ENCODE measurements around the gene ARMH3. TPM values are rescaled to one million over a fixed set of nuclear protein-coding genes. Genes with fewer than 3 reads are reported as not detected.

Gene ARMH3
- total and polyA plus RNA-seq, 4 donors: 14.7 to 23.7 (median 20.6) TPM

DNA sequence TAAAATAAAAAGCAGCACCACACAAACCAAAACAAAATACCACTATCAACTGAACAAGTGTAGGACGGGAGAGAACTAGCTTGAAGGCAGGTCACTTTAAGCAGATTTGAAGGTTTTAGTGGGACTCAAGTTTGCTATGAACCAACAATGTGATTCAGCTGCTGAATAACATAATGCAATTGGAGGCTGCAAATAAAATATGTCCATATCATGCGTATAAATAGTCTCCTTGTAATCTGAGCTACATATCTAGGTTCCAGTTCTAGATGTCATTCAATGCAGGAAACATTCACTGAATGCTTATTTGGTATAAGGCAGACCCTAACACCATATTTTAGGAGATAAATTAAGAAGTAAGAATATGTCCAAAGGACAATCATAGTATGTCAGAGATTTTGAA, 130.9 kb downstream of the ARMH3 start:
- no peak for ATAC-seq (ENCODE audit: insufficient read depth, low FRiP score)
- DNase-seq: no peak
- Histone ChIP-seq H3K27ac (ENCODE audit: low read depth in 1 of 2, low read length in 1 of 2) (no peak overlapping the region), H3K4me3 (no peak overlapping the region), H3K9ac (ENCODE audit: insufficient read depth in 1 of 2, low read length in 2 of 2) (no peak overlapping the region), H3K36me3 (ENCODE audit: control insufficient read depth in 4 of 4, insufficient read depth in 4 of 4, low read length in 4 of 4) (peaks cover 0 to 5% (median 1%) of the 10 kb centered on the region in 4 donors), H3K27me3 (ENCODE audit: control insufficient read depth in 3 of 3, insufficient read depth in 3 of 3, low read length in 2 of 3) (no peaks in the 10 kb centered on the region), H3K4me1 (ENCODE audit: control insufficient read depth in 5 of 5, insufficient read depth in 5 of 5, low read length in 5 of 5) (no peaks in the 10 kb centered on the region), H3K9me3 (ENCODE audit: control insufficient read depth in 4 of 4, insufficient read depth in 3 of 4, low read length in 3 of 4) (no peaks in the 10 kb centered on the region)
- 99% methylated on average over 2 of the region's 2 CpGs for WGBS, 2 donors
- TF ChIP-seq, protein P1, sequence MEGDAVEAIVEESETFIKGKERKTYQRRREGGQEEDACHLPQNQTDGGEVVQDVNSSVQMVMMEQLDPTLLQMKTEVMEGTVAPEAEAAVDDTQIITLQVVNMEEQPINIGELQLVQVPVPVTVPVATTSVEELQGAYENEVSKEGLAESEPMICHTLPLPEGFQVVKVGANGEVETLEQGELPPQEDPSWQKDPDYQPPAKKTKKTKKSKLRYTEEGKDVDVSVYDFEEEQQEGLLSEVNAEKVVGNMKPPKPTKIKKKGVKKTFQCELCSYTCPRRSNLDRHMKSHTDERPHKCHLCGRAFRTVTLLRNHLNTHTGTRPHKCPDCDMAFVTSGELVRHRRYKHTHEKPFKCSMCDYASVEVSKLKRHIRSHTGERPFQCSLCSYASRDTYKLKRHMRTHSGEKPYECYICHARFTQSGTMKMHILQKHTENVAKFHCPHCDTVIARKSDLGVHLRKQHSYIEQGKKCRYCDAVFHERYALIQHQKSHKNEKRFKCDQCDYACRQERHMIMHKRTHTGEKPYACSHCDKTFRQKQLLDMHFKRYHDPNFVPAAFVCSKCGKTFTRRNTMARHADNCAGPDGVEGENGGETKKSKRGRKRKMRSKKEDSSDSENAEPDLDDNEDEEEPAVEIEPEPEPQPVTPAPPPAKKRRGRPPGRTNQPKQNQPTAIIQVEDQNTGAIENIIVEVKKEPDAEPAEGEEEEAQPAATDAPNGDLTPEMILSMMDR (IDR thresholded peaks at IDR 0.05; ENCODE audit: control extremely low read depth, extremely low read depth): no peak

DNA sequence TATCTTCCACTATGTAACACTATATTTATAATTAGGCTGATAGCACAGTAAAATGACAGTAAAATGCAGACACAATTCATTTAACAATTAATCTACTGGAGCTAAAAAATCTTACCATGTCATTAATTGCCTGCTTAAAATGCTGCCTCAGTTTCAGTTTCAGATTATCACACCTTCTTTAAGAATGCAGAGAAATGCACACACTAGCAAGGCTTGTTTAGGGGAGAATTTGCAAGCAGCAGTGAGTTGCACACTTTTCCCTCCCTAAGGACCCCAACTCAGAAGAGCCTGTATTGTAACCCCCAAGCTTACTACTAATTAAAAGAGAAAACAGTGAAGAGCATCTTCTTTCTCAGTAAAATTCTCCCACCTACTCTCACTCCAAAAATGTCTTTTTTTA, 132.7 kb downstream of the ARMH3 start:
- H3K4me1 ChIP-seq (ENCODE audit: control insufficient read depth in 5 of 5, insufficient read depth in 5 of 5, low read length in 5 of 5): peaks cover 0 to 4% (median 0%) of the 10 kb centered on the region in 5 donors
- TF ChIP-seq, protein P1 (IDR thresholded peaks at IDR 0.05; ENCODE audit: control extremely low read depth, extremely low read depth): no peak
- no peak overlapping the region for H3K27ac ChIP-seq (ENCODE audit: low read depth in 1 of 2, low read length in 1 of 2)
- H3K9me3 ChIP-seq (ENCODE audit: control insufficient read depth in 4 of 4, insufficient read depth in 3 of 4, low read length in 3 of 4): no peaks in the 10 kb centered on the region
- no peak for ATAC-seq (ENCODE audit: insufficient read depth, low FRiP score)
- no peaks in the 10 kb centered on the region for H3K27me3 ChIP-seq (ENCODE audit: control insufficient read depth in 3 of 3, insufficient read depth in 3 of 3, low read length in 2 of 3)
- DNase-seq: no peak
- no peak overlapping the region for H3K9ac ChIP-seq (ENCODE audit: insufficient read depth in 1 of 2, low read length in 2 of 2)
- H3K36me3 ChIP-seq (ENCODE audit: control insufficient read depth in 4 of 4, insufficient read depth in 4 of 4, low read length in 4 of 4): peaks cover 0 to 4% (median under 1%) of the 10 kb centered on the region in 4 donors
- H3K4me3 ChIP-seq: no peak overlapping the region

DNA sequence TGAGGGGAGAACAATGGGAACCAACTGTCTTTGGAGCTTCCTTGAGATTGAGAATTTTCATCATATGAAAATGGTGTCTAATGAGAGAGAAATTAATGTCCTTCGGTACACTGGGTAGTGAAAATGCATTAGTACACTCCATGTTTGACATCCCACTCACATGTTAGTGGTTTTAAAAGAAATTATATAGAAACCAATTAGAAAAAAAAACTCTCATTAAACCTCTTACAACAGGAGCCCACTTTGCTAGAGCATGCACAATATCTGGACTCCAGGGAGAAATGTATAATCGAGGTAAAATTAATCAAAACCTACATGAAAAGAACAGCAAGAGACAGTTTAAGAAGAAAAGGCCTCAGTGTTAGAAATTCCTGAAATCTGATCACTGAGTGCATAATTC, 133.1 kb downstream of the ARMH3 start:
- ATAC-seq (ENCODE audit: insufficient read depth, low FRiP score) (no peak), DNase-seq (no peak)
- H3K4me3 ChIP-seq: no peak overlapping the region
- H3K4me1 ChIP-seq (ENCODE audit: control insufficient read depth in 5 of 5, insufficient read depth in 5 of 5, low read length in 5 of 5): peaks cover 0 to 4% (median 0%) of the 10 kb centered on the region in 5 donors
- H3K27ac ChIP-seq (ENCODE audit: low read depth in 1 of 2, low read length in 1 of 2): no peak overlapping the region
- peaks cover 0 to 3% (median 0%) of the 10 kb centered on the region in 4 donors for H3K36me3 ChIP-seq (ENCODE audit: control insufficient read depth in 4 of 4, insufficient read depth in 4 of 4, low read length in 4 of 4)
- no peaks in the 10 kb centered on the region for H3K9me3 ChIP-seq (ENCODE audit: control insufficient read depth in 4 of 4, insufficient read depth in 3 of 4, low read length in 3 of 4)
- WGBS, 2 donors: 94% methylated on average over 2 of the region's 2 CpGs
- no peaks in the 10 kb centered on the region for H3K27me3 ChIP-seq (ENCODE audit: control insufficient read depth in 3 of 3, insufficient read depth in 3 of 3, low read length in 2 of 3)
- TF ChIP-seq, protein P1 (IDR thresholded peaks at IDR 0.05; ENCODE audit: control extremely low read depth, extremely low read depth): no peak
- H3K9ac ChIP-seq (ENCODE audit: insufficient read depth in 1 of 2, low read length in 2 of 2): no peak overlapping the region

DNA sequence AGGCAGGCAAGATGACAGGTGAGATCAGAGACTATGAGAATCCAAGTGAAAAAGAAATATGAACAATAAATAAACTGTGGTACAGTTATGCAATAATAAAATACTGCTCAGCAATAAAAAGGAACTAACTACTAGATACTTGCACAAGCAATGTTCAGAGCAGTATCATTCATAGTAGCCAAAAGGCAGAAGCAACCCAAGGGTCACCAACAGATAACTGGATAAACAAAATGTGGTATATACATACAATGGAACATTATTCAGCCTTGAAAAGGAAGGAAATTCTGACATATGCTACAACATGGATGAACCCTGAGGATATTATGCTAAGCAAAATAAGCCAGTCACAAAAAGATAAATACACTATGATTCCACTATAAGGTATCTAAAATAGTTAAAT, 135.4 kb downstream of the ARMH3 start:
- no peaks in the 10 kb centered on the region for H3K27me3 ChIP-seq (ENCODE audit: control insufficient read depth in 3 of 3, insufficient read depth in 3 of 3, low read length in 2 of 3)
- ATAC-seq (ENCODE audit: insufficient read depth, low FRiP score): no peak
- H3K4me1 ChIP-seq (ENCODE audit: control insufficient read depth in 5 of 5, insufficient read depth in 5 of 5, low read length in 5 of 5): peaks cover 0 to 9% (median 0%) of the 10 kb centered on the region in 5 donors
- peaks cover 0 to 3% (median 0%) of the 10 kb centered on the region in 4 donors for H3K36me3 ChIP-seq (ENCODE audit: control insufficient read depth in 4 of 4, insufficient read depth in 4 of 4, low read length in 4 of 4)
- no peak overlapping the region for H3K4me3 ChIP-seq
- H3K27ac ChIP-seq (ENCODE audit: low read depth in 1 of 2, low read length in 1 of 2): no peak overlapping the region
- TF ChIP-seq, protein P1 (IDR thresholded peaks at IDR 0.05; ENCODE audit: control extremely low read depth, extremely low read depth): no peak
- no peak overlapping the region for H3K9ac ChIP-seq (ENCODE audit: insufficient read depth in 1 of 2, low read length in 2 of 2)
- H3K9me3 ChIP-seq (ENCODE audit: control insufficient read depth in 4 of 4, insufficient read depth in 3 of 4, low read length in 3 of 4): no peaks in the 10 kb centered on the region
- DNase-seq: no peak

Data from lung (tissue), 12 donors.